HG03039 (cell line): Measurements from ENCODE around the gene NRXN3.

ENCODE experiments used
- ATAC-seq: cut with Tn5 transposase; IDR thresholded peaks from one replicate; pipeline ENCODE4 v1.9.1; 2021; ENCODE audit warnings: mild to moderate bottlenecking, moderate library complexity; ENCODE audit not compliant: unreplicated experiment

The NRXN3 gene

GRCh38 chr14:78240567-78240966, 70.4 kb downstream of the NRXN3 start:
- no peak for ATAC-seq

- ATAC-seq: no peak
Measured at GRCh38 chr14:78242086-78242485, 71.9 kb downstream of the NRXN3 start.

DNA sequence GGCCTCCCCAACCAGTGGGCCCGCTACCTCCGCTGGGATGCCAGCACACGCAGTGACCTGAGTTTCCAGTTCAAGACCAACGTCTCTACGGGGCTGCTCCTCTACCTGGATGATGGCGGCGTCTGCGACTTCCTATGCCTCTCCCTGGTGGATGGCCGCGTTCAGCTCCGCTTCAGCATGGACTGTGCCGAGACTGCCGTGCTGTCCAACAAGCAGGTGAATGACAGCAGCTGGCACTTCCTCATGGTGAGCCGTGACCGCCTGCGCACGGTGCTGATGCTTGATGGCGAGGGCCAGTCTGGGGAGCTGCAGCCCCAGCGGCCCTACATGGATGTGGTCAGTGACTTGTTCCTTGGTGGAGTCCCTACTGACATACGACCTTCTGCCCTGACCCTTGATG, 73.0 kb downstream of the NRXN3 start:
- ATAC-seq: no peak

GRCh38 chr14:78245238-78245637, 75.1 kb downstream of the NRXN3 start:
- ATAC-seq: no peak

GRCh38 chr14:78248501-78249090, 78.4 kb downstream of the NRXN3 start:
- ATAC-seq: no peak

- ATAC-seq: no peak
Measured at GRCh38 chr14:78251308-78251707, 81.1 kb downstream of the NRXN3 start.

- no peak for ATAC-seq
Measured at GRCh38 chr14:78253986-78254385, 83.8 kb downstream of the NRXN3 start.

DNA sequence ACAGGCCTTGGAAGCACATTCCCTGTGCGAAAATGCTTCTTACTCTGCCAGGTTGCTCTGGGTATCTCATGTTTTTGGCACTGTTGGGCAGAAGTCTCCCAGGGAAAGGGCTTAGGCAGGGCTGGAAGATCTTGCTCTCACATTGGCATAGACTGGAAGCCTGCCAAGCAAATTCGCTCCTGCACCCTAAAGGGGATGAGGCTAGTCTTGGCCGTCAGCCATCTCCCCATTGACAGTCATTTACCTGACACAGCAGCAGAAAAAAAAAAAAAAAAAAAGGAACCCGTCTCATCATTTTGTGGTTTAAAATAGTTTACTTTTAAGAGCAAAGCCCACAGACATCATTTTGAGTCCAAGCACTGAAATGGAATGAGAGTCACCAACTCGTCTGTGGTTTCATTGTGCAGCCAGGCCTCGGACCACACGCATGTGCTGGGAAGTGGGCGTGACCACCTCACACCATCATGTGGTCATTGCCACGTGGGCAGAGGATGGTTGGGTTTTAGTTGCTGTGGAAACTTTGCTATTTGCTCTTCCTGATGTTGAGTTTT, 84.8 kb downstream of the NRXN3 start:
- ATAC-seq: no peak

DNA sequence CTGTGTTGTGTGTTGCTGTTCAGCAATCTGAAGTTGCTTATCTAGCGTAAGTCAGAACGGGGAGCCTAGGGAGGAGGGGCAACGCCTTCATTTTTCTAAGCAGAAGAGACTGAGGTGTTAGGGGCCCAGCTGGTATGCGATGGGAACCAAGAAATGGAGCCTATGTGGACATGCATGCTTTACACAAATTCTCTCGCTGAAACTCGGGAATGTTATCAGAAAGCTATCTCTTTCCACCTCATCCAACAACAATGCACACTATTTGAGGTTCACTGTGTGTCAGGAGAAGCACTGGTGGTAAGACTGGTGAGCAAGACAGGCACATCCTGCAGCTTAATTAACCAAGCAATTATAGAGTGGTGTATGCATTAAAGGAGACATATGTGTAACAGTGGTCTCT, 89.7 kb downstream of the NRXN3 start:
- no peak for ATAC-seq

GRCh38 chr14:78278464-78279250, 108.5 kb downstream of the NRXN3 start:
- ATAC-seq: no peak

- no peak for ATAC-seq
Measured at GRCh38 chr14:78282437-78282836, 112.3 kb downstream of the NRXN3 start.

GRCh38 chr14:78286210-78286609, 116.0 kb downstream of the NRXN3 start:
- no peak for ATAC-seq

- ATAC-seq: no peak
Measured at GRCh38 chr14:78292003-78292402, 121.8 kb downstream of the NRXN3 start.

GRCh38 chr14:78297858-78298257, 127.7 kb downstream of the NRXN3 start:
- no peak for ATAC-seq

- no peak for ATAC-seq
Measured at GRCh38 chr14:78298298-78298697, 128.1 kb downstream of the NRXN3 start.

GRCh38 chr14:78302841-78303240, 132.7 kb downstream of the NRXN3 start:
- no peak for ATAC-seq

GRCh38 chr14:78307671-78308070, 137.5 kb downstream of the NRXN3 start:
- no peak for ATAC-seq

- ATAC-seq: no peak
Measured at GRCh38 chr14:78308079-78308478, 137.9 kb downstream of the NRXN3 start.

- no peak for ATAC-seq
Measured at GRCh38 chr14:78310272-78310671, 140.1 kb downstream of the NRXN3 start.

GRCh38 chr14:78313499-78313898, 143.3 kb downstream of the NRXN3 start:
- ATAC-seq: no peak

DNA sequence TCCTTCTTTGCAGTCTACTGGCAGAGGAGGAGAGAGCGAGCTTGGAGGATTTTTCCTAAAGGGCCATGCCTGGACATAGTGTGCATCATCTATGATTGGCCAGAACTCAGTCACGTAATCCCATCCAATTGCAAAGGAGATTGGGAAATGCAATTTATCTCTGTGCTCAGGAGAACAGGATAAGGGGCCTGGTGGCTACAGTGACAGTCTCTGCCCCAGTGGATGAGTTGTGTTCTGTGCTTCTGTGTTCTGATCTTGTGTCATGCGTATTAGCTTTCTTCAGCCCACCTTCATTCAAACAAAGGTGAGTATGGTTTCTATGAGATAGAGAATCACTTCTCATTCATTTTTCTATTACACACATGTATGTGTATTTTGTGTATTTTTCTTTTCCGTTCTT, 144.3 kb downstream of the NRXN3 start:
- no peak for ATAC-seq

- ATAC-seq: no peak
Measured at GRCh38 chr14:78316052-78316451, 145.9 kb downstream of the NRXN3 start.
